Measurements from ENCODE around the gene TMEM63B.
"Not testable (repeated sequence)": the region's sequence is repeated elsewhere in the genome, so short reads cannot be mapped to it uniquely, and the experiment has no call there.

DNA sequence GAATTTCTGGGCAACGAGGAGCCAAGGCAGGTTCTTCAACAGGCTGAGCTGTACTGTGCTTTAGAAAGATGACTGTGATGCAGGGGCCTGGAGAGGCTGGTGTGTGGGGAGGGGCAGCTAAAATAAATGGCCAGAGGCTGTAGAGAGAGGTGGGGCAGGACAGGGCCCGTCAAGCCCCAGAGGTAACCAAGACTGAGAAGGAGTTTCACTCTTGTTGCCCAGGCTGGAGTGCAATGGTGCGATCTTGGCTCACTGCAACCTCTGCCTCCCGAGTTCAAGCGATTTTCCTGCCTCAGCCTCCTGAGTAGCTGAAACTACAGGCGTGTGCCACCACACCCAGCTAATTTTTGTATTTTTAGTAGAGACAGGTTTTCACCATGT lies 32.1 kb upstream of the TMEM63B start:
- TF ChIP-seq POLR2AphosphoS5, POLR2A, EP300 (IDR thresholded peaks at IDR 0.05): not testable (repeated sequence)
- TF ChIP-seq, protein P1, sequence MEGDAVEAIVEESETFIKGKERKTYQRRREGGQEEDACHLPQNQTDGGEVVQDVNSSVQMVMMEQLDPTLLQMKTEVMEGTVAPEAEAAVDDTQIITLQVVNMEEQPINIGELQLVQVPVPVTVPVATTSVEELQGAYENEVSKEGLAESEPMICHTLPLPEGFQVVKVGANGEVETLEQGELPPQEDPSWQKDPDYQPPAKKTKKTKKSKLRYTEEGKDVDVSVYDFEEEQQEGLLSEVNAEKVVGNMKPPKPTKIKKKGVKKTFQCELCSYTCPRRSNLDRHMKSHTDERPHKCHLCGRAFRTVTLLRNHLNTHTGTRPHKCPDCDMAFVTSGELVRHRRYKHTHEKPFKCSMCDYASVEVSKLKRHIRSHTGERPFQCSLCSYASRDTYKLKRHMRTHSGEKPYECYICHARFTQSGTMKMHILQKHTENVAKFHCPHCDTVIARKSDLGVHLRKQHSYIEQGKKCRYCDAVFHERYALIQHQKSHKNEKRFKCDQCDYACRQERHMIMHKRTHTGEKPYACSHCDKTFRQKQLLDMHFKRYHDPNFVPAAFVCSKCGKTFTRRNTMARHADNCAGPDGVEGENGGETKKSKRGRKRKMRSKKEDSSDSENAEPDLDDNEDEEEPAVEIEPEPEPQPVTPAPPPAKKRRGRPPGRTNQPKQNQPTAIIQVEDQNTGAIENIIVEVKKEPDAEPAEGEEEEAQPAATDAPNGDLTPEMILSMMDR (IDR thresholded peaks at IDR 0.05): not testable (repeated sequence)
